OCI-LY7 (cell line): Measurements from ENCODE around the gene FYB2. TPM values are rescaled to one million over a fixed set of nuclear protein-coding genes. Genes with fewer than 3 reads are reported as not detected.

Experiments
- BruUV-seq: library from RNA; stranded (reverse); fragments of 400-500 nt; replicated peaks from 2 replicates; lab custom pipeline; 2021; lab: Mats Ljungman, UMichigan
- CTCF ChIA-PET: fragments of 300-600 bp; sonication (Branson Sonifier 250); formaldehyde crosslinking; loops from one replicate; lab custom pipeline; 2022; ENCODE audit warnings: antibody characterized with exemption; ENCODE audit not compliant: unreplicated experiment; lab: Charles Lee
- POLR2A ChIA-PET: fragments of 300-600 bp; sonication (Branson Sonifier 250); formaldehyde crosslinking; loops from one replicate; lab custom pipeline; 2022; ENCODE audit warnings: antibody characterized with exemption; lab: Charles Lee
- DNase-seq: peaks from one replicate; pipeline ENCODE4 v3.0.0-alpha.2; 2015; ENCODE audit warnings: low spot score
- H2AFZ ChIP-seq: fragments of 200-600 bp; sonication (generic), shearing (Covaris generic); 2 replicates; pipeline ENCODE4 v1.6.1; 2014; ENCODE audit warnings: mild to moderate bottlenecking, antibody characterized with exemption, low read length, moderate library complexity
- H3K27ac ChIP-seq: fragments of 200-600 bp; sonication (generic); 2 replicates; pipeline ENCODE4 v1.5.1; 2014; ENCODE audit warnings: mixed run types, low read depth, mild to moderate bottlenecking, moderate library complexity, low read length, inconsistent platforms; ENCODE audit not compliant: poor library complexity, severe bottlenecking
- H3K36me3 ChIP-seq: fragments of 200-600 bp; sonication (generic); 2 replicates; pipeline ENCODE4 v1.6.1; 2014; ENCODE audit warnings: mild to moderate bottlenecking, antibody characterized with exemption, low read length, moderate library complexity, mixed read lengths; ENCODE audit not compliant: insufficient read depth
- H3K4me1 ChIP-seq: fragments of 200-600 bp; sonication (generic); 2 replicates; pipeline ENCODE4 v1.5.1; 2014; ENCODE audit warnings: mild to moderate bottlenecking, low read length; ENCODE audit not compliant: insufficient read depth, poor library complexity, severe bottlenecking
- H3K4me2 ChIP-seq: fragments of 200-600 bp; sonication (generic); 2 replicates; pipeline ENCODE4 v1.6.1; 2014; ENCODE audit warnings: mild to moderate bottlenecking, low read length
- H3K4me3 ChIP-seq: fragments of 200-600 bp; sonication (generic); 2 replicates; pipeline ENCODE4 v1.5.1; 2014; ENCODE audit warnings: mild to moderate bottlenecking, low read depth, low read length; ENCODE audit not compliant: poor library complexity, severe bottlenecking
- H3K79me2 ChIP-seq: fragments of 200-600 bp; sonication (generic); 2 replicates; pipeline ENCODE4 v1.6.1; 2016; ENCODE audit warnings: low read depth, mild to moderate bottlenecking, low read length, moderate library complexity, mixed read lengths; ENCODE audit not compliant: insufficient read depth
- H3K9me2 ChIP-seq: fragments of 200-600 bp; sonication (generic); 2 replicates; pipeline ENCODE4 v1.6.1; 2016; ENCODE audit warnings: mild to moderate bottlenecking, low read length, mixed read lengths; ENCODE audit not compliant: insufficient read depth
- H3K9me3 ChIP-seq: fragments of 200-600 bp; sonication (generic); 2 replicates; pipeline ENCODE4 v1.6.1; 2014; ENCODE audit warnings: mild to moderate bottlenecking, mixed run types, low read length, mixed read lengths
- H4K20me1 ChIP-seq: fragments of 200-600 bp; sonication (generic); 2 replicates; pipeline ENCODE4 v1.6.1; 2014; ENCODE audit warnings: mild to moderate bottlenecking, antibody characterized with exemption, low read length, moderate library complexity, mixed read lengths; ENCODE audit not compliant: insufficient read depth
- EZH2phosphoT487 ChIP-seq: fragments of 200-600 bp; sonication (generic); IDR thresholded peaks from 2 replicates; pipeline ENCODE4 v1.6.1; 2018; ENCODE audit warnings: low read depth, borderline replicate concordance, mild to moderate bottlenecking, mixed run types, antibody characterized with exemption, low read length, moderate library complexity, mixed read lengths
- intact Hi-C: fragments of 100-400 bp; cut with micrococcal nuclease; formaldehyde crosslinking; loops from one replicate; pipeline ENCODE4 v1.10.0; 2022; ENCODE audit not compliant: unreplicated experiment
- total RNA-seq, 2 experiments: library from RNA; depleted of rRNA in 1 of 2; stranded (reverse); fragments of >200 nt in 1 of 2; shearing (Covaris generic) in 1 of 2; gene quantifications; 2 replicates each; pipeline ENCODE4 v1.2.3, GENCODE V29; 2014 to 2022
- TF ChIP-seq, protein P1 (sequence below): fragments of 200-600 bp; sonication (generic); conservative IDR thresholded peaks from 2 replicates; pipeline ENCODE4 v1.5.1; 2014; ENCODE audit warnings: mild to moderate bottlenecking, antibody characterized with exemption, low read length, moderate library complexity, mixed read lengths

Gene FYB2
- total RNA-seq, 2 experiments from 2014 or later: not detected

DNA sequence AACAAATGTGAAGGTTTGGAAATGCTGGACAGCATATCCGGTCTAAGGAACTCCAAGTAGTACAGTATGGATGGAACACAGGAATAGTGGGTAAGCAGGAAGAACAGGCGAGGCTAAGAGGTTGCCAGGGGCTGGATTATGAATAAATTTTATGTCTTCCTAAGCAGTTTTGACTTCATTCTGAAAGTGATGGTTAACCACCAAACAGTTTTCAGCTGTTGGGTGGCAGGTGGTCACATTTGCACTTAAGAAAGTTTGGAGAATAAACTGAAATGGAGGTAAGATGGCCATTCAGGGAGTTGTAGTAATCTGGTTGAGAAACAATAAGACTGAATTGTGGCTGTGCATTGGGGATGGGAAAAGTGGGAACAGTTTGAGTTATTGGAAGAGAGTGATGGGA is 90.2 kb downstream of the FYB2 start:
- Histone ChIP-seq H3K9me3 (no peaks in the 10 kb centered on the region), H3K4me3 (no peak overlapping the region), H3K79me2 (no peaks in the 10 kb centered on the region), H3K4me2 (no peak overlapping the region), H2AFZ (no peak overlapping the region), H3K36me3 (no peaks in the 10 kb centered on the region), H3K4me1 (no peaks in the 10 kb centered on the region), H3K27ac (no peak overlapping the region), H4K20me1 (no peaks in the 10 kb centered on the region), H3K9me2 (no peaks in the 10 kb centered on the region)
- intact Hi-C loops: no loop called here
- DNase-seq: no peak
- TF ChIP-seq EZH2phosphoT487: no peak
- TF ChIP-seq, protein P1, sequence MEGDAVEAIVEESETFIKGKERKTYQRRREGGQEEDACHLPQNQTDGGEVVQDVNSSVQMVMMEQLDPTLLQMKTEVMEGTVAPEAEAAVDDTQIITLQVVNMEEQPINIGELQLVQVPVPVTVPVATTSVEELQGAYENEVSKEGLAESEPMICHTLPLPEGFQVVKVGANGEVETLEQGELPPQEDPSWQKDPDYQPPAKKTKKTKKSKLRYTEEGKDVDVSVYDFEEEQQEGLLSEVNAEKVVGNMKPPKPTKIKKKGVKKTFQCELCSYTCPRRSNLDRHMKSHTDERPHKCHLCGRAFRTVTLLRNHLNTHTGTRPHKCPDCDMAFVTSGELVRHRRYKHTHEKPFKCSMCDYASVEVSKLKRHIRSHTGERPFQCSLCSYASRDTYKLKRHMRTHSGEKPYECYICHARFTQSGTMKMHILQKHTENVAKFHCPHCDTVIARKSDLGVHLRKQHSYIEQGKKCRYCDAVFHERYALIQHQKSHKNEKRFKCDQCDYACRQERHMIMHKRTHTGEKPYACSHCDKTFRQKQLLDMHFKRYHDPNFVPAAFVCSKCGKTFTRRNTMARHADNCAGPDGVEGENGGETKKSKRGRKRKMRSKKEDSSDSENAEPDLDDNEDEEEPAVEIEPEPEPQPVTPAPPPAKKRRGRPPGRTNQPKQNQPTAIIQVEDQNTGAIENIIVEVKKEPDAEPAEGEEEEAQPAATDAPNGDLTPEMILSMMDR: no peak
- CTCF ChIA-PET: no interaction called here
- POLR2A ChIA-PET: no interaction called here
- no TSS peak for BruUV-seq

DNA sequence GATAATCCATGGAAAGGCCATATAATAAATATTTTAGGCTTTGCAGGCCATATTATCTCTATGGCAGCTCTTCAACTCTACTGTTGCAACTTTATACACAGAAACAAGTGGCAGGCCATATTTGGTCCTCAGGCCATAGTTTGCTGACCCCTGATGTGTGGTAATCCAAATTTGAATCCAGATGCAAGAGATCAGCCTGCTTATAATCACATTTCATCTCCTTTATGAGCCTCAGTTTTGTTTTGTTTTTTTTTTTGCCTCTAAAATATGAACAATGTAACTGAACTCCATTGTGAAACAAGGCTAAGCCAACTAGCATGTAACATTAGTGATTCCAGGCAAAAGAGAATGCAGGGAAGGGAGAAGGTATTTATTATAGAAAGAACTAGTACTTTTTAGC is 92.5 kb downstream of the FYB2 start:
- H3K27ac ChIP-seq: no peak overlapping the region
- H3K4me2 ChIP-seq: no peak overlapping the region
- H3K4me3 ChIP-seq: no peak overlapping the region
- DNase-seq: no peak
- BruUV-seq: no TSS peak
- H3K36me3 ChIP-seq: no peaks in the 10 kb centered on the region
- ChIA-PET CTCF (no interaction called here), POLR2A (interaction anchor here (0.6 kb wide), 1 partner anchor 436 kb away, joined by 3 read pairs; no protein-coding TSS in a partner anchor)
- no peaks in the 10 kb centered on the region for H3K9me2 ChIP-seq
- no peaks in the 10 kb centered on the region for H3K79me2 ChIP-seq
- intact Hi-C loops: no loop called here
- no peaks in the 10 kb centered on the region for H3K4me1 ChIP-seq
- no peak overlapping the region for H2AFZ ChIP-seq
- H3K9me3 ChIP-seq: no peaks in the 10 kb centered on the region
- no peak for TF ChIP-seq EZH2phosphoT487
- TF ChIP-seq, protein P1: no peak
- no peaks in the 10 kb centered on the region for H4K20me1 ChIP-seq

GRCh38 chr1:56719171-56719570 is 100.0 kb downstream of the FYB2 start:
- no TSS peak for BruUV-seq
- H3K4me2 ChIP-seq: no peak overlapping the region
- no peak overlapping the region for H2AFZ ChIP-seq
- no peaks in the 10 kb centered on the region for H3K79me2 ChIP-seq
- no peaks in the 10 kb centered on the region for H3K4me1 ChIP-seq
- no peaks in the 10 kb centered on the region for H3K9me3 ChIP-seq
- H3K27ac ChIP-seq: no peak overlapping the region
- no peak overlapping the region for H3K4me3 ChIP-seq
- TF ChIP-seq EZH2phosphoT487: no peak
- TF ChIP-seq, protein P1: no peak
- DNase-seq: no peak
- intact Hi-C loops: no loop called here
- ChIA-PET POLR2A (no interaction called here), CTCF (no interaction called here)
- H3K36me3 ChIP-seq: no peaks in the 10 kb centered on the region
- H3K9me2 ChIP-seq: no peaks in the 10 kb centered on the region
- no peaks in the 10 kb centered on the region for H4K20me1 ChIP-seq
